Nephron progenitor cell (in vitro differentiated cells): ENCODE measurements around the gene KCND2.

ENCODE experiments used
- DNase-seq: peaks from one replicate; pipeline ENCODE4 v3.0.0; 2021
- H3K27ac Mint-ChIP-seq: 2 replicates; pipeline ENCODE4 v1.8.0; 2021; ENCODE audit warnings: mild to moderate bottlenecking, moderate library complexity, mixed read lengths
- H3K27me3 Mint-ChIP-seq: 2 replicates; pipeline ENCODE4 v1.8.0; 2021; ENCODE audit warnings: mild to moderate bottlenecking, low read depth, mixed read lengths; ENCODE audit not compliant: poor library complexity
- H3K36me3 Mint-ChIP-seq: 2 replicates; pipeline ENCODE4 v1.8.0; 2021; ENCODE audit warnings: low read depth, mixed read lengths
- H3K4me1 Mint-ChIP-seq: 2 replicates; pipeline ENCODE4 v1.8.0; 2021; ENCODE audit warnings: mixed read lengths
- H3K4me3 Mint-ChIP-seq: 2 replicates; pipeline ENCODE4 v1.8.0; 2021; ENCODE audit warnings: mild to moderate bottlenecking, moderate library complexity, mixed read lengths
- H3K9me3 Mint-ChIP-seq: 2 replicates; pipeline ENCODE4 v1.8.0; 2021; ENCODE audit warnings: mild to moderate bottlenecking, moderate library complexity, mixed read lengths
- CTCF ChIP-seq: fragments of 200-600 bp; sonication (generic); IDR thresholded peaks from 2 replicates; pipeline ENCODE4 v1.5.0; 2021; ENCODE audit warnings: antibody characterized with exemption

KCND2 gene

GRCh38 chr7:120724955-120725354 lies 452.0 kb downstream of the KCND2 start:
- DNase-seq, result no peak
- H3K27ac Mint-ChIP-seq, result no peak overlapping the region
- H3K4me3 Mint-ChIP-seq, result no peak overlapping the region
- H3K4me1 Mint-ChIP-seq, result peaks cover 11% of the 10 kb centered on the region
- no peaks in the 10 kb centered on the region for H3K27me3 Mint-ChIP-seq
- H3K36me3 Mint-ChIP-seq, result no peaks in the 10 kb centered on the region
- H3K9me3 Mint-ChIP-seq, result no peaks in the 10 kb centered on the region
- no peak for TF ChIP-seq CTCF

- Mint-ChIP-seq H3K4me1 (peaks cover 11% of the 10 kb centered on the region), H3K27ac (no peak overlapping the region), H3K4me3 (no peak overlapping the region), H3K27me3 (no peaks in the 10 kb centered on the region), H3K36me3 (no peaks in the 10 kb centered on the region), H3K9me3 (no peaks in the 10 kb centered on the region)
- DNase-seq, result no peak
- peak; percentile 72 for TF ChIP-seq CTCF
Measured at GRCh38 chr7:120725376-120726039, 452.5 kb downstream of the KCND2 start.

GRCh38 chr7:120729245-120729644 lies 456.3 kb downstream of the KCND2 start:
- H3K36me3 Mint-ChIP-seq, result no peaks in the 10 kb centered on the region
- TF ChIP-seq CTCF, result no peak
- H3K27ac Mint-ChIP-seq, result no peak overlapping the region
- no peaks in the 10 kb centered on the region for H3K27me3 Mint-ChIP-seq
- no peak overlapping the region for H3K4me3 Mint-ChIP-seq
- DNase-seq, result no peak
- peaks cover 4% of the 10 kb centered on the region for H3K4me1 Mint-ChIP-seq
- no peaks in the 10 kb centered on the region for H3K9me3 Mint-ChIP-seq

GRCh38 chr7:120731271-120731670 lies 458.3 kb downstream of the KCND2 start:
- no peak for TF ChIP-seq CTCF
- no peaks in the 10 kb centered on the region for H3K9me3 Mint-ChIP-seq
- no peak overlapping the region for H3K4me3 Mint-ChIP-seq
- DNase-seq, result no peak
- no peaks in the 10 kb centered on the region for H3K36me3 Mint-ChIP-seq
- no peaks in the 10 kb centered on the region for H3K27me3 Mint-ChIP-seq
- H3K4me1 Mint-ChIP-seq, result no peaks in the 10 kb centered on the region
- no peak overlapping the region for H3K27ac Mint-ChIP-seq

- no peaks in the 10 kb centered on the region for H3K27me3 Mint-ChIP-seq
- no peaks in the 10 kb centered on the region for H3K9me3 Mint-ChIP-seq
- H3K27ac Mint-ChIP-seq, result no peak overlapping the region
- no peak for DNase-seq
- no peak for TF ChIP-seq CTCF
- no peaks in the 10 kb centered on the region for H3K36me3 Mint-ChIP-seq
- no peak overlapping the region for H3K4me3 Mint-ChIP-seq
- H3K4me1 Mint-ChIP-seq, result no peaks in the 10 kb centered on the region
Measured at GRCh38 chr7:120732256-120732655, 459.3 kb downstream of the KCND2 start.

GRCh38 chr7:120733143-120733542 lies 460.2 kb downstream of the KCND2 start:
- H3K27ac Mint-ChIP-seq, result no peak overlapping the region
- no peaks in the 10 kb centered on the region for H3K9me3 Mint-ChIP-seq
- TF ChIP-seq CTCF, result no peak
- H3K4me1 Mint-ChIP-seq, result no peaks in the 10 kb centered on the region
- no peak overlapping the region for H3K4me3 Mint-ChIP-seq
- H3K27me3 Mint-ChIP-seq, result no peaks in the 10 kb centered on the region
- DNase-seq, result no peak
- no peaks in the 10 kb centered on the region for H3K36me3 Mint-ChIP-seq
